Mucosa of descending colon (tissue), 3 donors: Measurements from ENCODE around the gene ATP5F1A. TPM values are rescaled to one million over a fixed set of nuclear protein-coding genes. Genes with fewer than 3 reads are reported as not detected.

Experiments
- ATAC-seq: fragments of 200-7000 bp; cut with Tn5 transposase; one replicate; pipeline ENCODE4 v1.9.1; 2020; ENCODE audit warnings: mild to moderate bottlenecking, moderate library complexity
- DNase-seq, 3 donors: peaks; one replicate each; pipeline ENCODE4 v3.0.0-alpha.2; 2020
- H3K36me3 ChIP-seq: fragments of 200-600 bp; one replicate; pipeline ENCODE4 v1.8.0; 2021; ENCODE audit warnings: low read depth, mild to moderate bottlenecking
- H3K4me1 ChIP-seq: fragments of 200-600 bp; one replicate; pipeline ENCODE4 v1.8.0; 2021; ENCODE audit warnings: low read depth, mild to moderate bottlenecking
- H3K4me3 ChIP-seq: fragments of 200-600 bp; one replicate; pipeline ENCODE4 v1.8.0; 2021; ENCODE audit warnings: mild to moderate bottlenecking
- H3K9me3 ChIP-seq: fragments of 200-600 bp; one replicate; pipeline ENCODE4 v1.8.0; 2021; ENCODE audit warnings: mild to moderate bottlenecking
- intact Hi-C, 2 donors: fragments of 100-400 bp; cut with DNase I in 1 of 2; cut with micrococcal nuclease in 1 of 2; formaldehyde crosslinking; loops; one replicate each; pipeline versions ENCODE4 v1.11.0 to v1.11.1; 2022; cut with DNase I, micrococcal nuclease
- total RNA-seq, 3 donors: library from RNA; stranded (reverse); fragmentation: NEBNext Ultra II Directional in 2 of 3; extraction: Animal tissue kit (Norgen Biotek cat#: 25700) in 2 of 3; gene quantifications; one replicate each; pipeline versions ENCODE4 v1.2.1 to v1.2.4, GENCODE V29; 2021 to 2023
- TF ChIP-seq, protein P1 (sequence below): fragments of 200-600 bp; IDR thresholded peaks from one replicate; pipeline ENCODE4 v1.8.0; 2022; ENCODE audit warnings: antibody characterized with exemption, mild to moderate bottlenecking
- donor health status: DM: no; HTN: no; CAD: no; lungs with moderate emphysema.
- donor health status: DM: no; HTN: no; CAD: no.
- donor health status: DM: no; HTN: yes; CAD: no.

ATP5F1A gene
- total RNA-seq, 3 donors from 2014 or later: 476 to 643 (median 622) TPM

DNA sequence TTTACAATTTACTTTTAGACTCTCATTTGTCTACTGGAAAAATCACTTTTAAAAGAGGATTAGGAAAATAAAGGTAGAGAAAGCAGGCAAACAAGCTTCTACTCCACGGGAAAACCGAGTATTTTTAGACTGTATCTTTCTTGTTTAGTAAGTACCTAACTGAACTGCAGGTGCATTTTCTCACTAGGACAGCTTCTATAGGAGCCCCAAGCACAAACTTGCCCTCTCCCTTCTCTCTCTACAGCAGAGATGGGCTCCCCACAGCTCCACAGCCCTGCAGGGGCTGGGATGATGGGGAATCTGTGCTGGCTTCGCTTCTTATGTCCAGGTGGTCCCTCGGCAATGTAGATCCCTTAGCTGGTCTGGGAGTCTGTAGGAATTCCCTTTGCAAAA lies 42.3 kb downstream of the ATP5F1A start:
- TF ChIP-seq, protein P1, sequence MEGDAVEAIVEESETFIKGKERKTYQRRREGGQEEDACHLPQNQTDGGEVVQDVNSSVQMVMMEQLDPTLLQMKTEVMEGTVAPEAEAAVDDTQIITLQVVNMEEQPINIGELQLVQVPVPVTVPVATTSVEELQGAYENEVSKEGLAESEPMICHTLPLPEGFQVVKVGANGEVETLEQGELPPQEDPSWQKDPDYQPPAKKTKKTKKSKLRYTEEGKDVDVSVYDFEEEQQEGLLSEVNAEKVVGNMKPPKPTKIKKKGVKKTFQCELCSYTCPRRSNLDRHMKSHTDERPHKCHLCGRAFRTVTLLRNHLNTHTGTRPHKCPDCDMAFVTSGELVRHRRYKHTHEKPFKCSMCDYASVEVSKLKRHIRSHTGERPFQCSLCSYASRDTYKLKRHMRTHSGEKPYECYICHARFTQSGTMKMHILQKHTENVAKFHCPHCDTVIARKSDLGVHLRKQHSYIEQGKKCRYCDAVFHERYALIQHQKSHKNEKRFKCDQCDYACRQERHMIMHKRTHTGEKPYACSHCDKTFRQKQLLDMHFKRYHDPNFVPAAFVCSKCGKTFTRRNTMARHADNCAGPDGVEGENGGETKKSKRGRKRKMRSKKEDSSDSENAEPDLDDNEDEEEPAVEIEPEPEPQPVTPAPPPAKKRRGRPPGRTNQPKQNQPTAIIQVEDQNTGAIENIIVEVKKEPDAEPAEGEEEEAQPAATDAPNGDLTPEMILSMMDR: no peak
- no peak for DNase-seq
- H3K36me3 ChIP-seq: no peaks in the 10 kb centered on the region
- no peaks in the 10 kb centered on the region for H3K9me3 ChIP-seq
- H3K4me3 ChIP-seq: no peak overlapping the region
- ATAC-seq: no peak
- H3K4me1 ChIP-seq: peaks cover 4% of the 10 kb centered on the region
- intact Hi-C loops: no loop called here

DNA sequence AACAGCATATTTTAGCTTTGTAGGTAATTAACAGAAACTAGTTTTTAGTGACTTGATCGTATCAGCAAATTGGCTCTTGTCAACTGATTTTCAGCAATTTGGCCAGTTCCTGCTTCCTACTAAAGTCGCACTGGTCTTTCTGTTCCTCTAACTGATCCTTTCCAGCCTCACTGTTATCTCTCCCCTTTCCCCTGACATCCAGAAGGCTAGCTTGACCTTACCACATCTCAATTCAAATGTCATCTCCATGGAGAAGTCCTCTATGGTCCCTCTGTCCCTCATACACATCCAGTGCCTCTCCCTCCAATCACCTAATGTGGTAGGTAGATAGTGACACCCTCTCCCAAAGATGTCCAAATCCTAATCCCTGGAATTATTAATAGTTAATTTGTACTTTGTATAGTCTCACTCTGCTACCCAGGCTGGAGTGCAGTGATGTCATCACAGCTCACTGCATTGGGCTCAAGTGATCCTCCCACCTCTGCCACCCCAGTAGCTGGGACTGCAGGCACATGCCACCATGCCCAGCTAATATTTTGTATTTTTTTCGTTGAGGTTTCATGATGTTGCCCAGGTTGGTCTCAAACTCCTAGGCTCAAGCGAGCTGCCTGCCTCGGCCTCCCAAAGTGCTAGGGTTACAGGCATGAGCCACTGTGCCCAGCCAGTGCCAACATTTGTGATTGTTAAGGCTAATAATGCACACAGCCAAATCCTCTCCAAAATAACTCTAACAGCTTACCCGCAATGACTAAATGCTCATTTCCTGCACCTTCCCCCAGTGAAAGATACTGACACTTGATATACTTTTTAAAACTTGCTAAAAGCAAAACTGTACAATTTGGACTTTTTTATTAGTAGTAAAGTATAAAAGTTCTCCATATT lies 42.9 kb downstream of the ATP5F1A start:
- H3K9me3 ChIP-seq: no peaks in the 10 kb centered on the region
- ATAC-seq: no peak
- intact Hi-C loops: no loop called here
- no peaks in the 10 kb centered on the region for H3K36me3 ChIP-seq
- H3K4me3 ChIP-seq: no peak overlapping the region
- peaks cover 4% of the 10 kb centered on the region for H3K4me1 ChIP-seq
- no peak for DNase-seq
- TF ChIP-seq, protein P1: no peak

DNA sequence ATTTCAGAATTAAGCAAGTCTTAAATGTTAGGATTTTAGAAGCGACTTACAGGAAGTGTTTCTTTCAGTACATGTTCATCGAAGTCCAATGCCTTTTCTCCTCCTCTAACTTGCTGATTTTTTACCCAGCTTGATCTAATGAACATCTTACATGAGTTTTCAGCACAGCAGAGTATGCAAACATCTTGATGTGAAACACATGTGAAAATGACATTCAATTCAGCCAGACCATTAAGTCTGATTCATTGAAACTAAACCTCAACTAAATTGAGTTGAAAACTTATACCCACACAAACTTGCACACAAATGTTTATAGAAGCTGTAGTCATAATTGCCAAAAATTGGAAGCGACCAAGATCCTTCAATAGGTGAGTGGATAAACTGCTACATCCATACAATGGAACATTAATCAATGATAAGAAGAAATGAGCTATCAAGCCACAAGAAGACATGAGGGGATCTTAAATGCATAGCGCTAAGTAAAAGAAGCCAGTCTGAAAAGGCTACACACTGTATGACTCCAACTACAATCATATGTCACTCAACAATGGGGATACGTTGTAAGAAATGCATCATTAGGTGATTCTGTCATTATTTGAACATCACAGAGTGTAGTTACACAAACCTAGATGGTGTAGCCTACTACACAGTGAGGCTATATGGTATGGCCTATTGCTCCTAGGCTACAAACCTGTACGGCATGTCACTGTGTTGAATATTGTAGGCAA lies 44.6 kb downstream of the ATP5F1A start:
- TF ChIP-seq, protein P1: no peak
- ATAC-seq (no peak), DNase-seq (no peak)
- peaks cover 4% of the 10 kb centered on the region for H3K4me1 ChIP-seq
- no peaks in the 10 kb centered on the region for H3K36me3 ChIP-seq
- no peaks in the 10 kb centered on the region for H3K9me3 ChIP-seq
- no peak overlapping the region for H3K4me3 ChIP-seq
- intact Hi-C loops: no loop called here

DNA sequence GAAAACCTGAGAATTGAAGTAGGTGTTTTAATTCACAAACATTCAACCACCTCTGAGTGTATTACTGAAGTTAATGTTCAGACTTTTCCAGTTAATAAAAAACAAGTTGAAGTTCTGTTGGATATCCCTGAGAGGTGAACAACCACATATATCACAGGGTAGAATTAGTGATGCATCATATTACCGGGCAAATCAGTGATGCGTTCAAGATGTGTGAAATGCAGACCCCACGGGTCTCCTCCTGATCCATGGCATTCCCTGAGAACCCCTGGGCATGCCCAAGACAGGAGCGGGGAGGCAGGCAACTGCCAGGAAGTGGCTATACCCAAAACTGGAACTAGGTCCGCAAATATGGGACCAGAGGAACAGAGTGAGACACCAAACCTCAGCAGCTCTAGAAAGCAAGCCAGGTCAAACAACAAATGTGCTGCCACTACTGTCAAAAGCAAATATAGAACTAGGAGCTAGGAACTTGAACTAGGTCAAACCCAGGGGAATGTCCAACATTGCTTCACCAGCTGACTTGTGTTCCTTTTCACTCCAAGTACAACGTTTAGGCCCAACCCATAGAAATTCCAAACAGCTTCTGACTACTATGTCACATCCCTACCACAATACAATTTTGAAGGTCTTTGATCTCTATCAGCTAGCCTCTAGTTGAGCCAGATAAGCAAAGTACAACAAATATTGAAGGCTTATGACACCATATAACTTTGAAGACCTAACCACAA lies 46.2 kb downstream of the ATP5F1A start:
- Histone ChIP-seq H3K36me3 (no peaks in the 10 kb centered on the region), H3K4me3 (no peak overlapping the region), H3K9me3 (no peaks in the 10 kb centered on the region), H3K4me1 (peaks cover 4% of the 10 kb centered on the region)
- TF ChIP-seq, protein P1: no peak
- intact Hi-C loops: no loop called here
- ATAC-seq (peak; percentile 93), DNase-seq (peak in 1 of 3 donors; percentile 14)

DNA sequence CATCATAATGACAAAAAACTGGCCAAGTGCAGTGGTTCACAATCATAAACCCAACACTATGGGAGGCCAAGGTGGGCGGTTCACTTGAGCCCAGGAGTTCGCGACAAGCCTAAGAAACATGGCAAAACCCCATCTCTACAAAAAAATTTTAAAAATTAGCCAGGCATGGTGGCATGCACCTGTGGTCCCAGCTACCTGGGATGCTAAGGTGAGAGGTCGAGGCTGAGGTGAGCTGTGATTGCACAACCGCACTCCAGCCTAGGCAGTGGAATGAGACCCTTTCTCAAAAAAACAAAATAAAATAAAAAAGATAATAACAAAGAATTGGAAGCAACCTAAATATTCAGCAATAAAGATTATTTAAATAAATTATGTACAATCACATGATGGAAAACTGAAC lies 47.8 kb downstream of the ATP5F1A start:
- DNase-seq: no peak
- TF ChIP-seq, protein P1: no peak
- no peaks in the 10 kb centered on the region for H3K36me3 ChIP-seq
- no peak overlapping the region for H3K4me3 ChIP-seq
- no peaks in the 10 kb centered on the region for H3K9me3 ChIP-seq
- intact Hi-C loops: no loop called here
- peaks cover 4% of the 10 kb centered on the region for H3K4me1 ChIP-seq
- no peak for ATAC-seq
